LNCaP clone FGC (cell line): Measurements from ENCODE around the gene PRDM13.

Source experiments
- DNase-seq: peaks from one replicate; pipeline ENCODE4 v3.0.0-alpha.2; 2011; ENCODE audit warnings: low read depth
- H3K4me3 ChIP-seq: 2 replicates; pipeline ENCODE4 v1.5.1; 2011; ENCODE audit warnings: mild to moderate bottlenecking, low read depth, low read length, control low read depth
- TF ChIP-seq, protein P1 (sequence below): IDR thresholded peaks from 2 replicates; pipeline ENCODE4 v1.5.1; 2012; ENCODE audit warnings: mild to moderate bottlenecking; ENCODE audit not compliant: control insufficient read depth, insufficient read depth; ENCODE audit errors: extremely low read depth

The PRDM13 gene

DNA sequence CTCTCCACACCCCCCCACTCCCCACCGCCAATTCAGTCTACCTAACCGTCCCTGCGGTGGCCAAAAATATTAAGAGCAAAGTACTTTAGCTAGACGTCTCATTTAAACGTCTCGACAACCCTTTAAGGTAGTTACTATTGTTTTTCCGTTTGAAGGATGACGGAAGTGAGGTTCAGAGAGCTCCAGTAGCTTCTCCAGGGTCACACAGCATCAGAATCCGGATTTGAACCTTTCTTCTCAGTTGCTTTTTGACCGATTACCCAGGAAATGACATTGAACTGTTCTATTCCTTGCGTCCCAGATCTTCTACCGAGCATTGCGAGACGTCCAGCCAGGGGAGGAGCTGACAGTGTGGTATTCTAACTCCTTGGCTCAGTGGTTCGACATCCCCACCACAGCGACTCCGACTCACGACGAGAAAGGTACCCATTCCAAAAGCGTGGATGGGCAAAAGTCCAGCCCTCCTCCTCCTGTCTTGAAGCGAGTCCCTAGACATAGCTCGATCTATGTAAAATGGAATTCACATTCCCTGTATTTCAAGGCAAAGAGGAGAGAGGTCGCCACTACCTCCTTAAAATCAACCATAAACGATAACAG lies 2.4 kb downstream of the PRDM13 start:
- TF ChIP-seq, protein P1, sequence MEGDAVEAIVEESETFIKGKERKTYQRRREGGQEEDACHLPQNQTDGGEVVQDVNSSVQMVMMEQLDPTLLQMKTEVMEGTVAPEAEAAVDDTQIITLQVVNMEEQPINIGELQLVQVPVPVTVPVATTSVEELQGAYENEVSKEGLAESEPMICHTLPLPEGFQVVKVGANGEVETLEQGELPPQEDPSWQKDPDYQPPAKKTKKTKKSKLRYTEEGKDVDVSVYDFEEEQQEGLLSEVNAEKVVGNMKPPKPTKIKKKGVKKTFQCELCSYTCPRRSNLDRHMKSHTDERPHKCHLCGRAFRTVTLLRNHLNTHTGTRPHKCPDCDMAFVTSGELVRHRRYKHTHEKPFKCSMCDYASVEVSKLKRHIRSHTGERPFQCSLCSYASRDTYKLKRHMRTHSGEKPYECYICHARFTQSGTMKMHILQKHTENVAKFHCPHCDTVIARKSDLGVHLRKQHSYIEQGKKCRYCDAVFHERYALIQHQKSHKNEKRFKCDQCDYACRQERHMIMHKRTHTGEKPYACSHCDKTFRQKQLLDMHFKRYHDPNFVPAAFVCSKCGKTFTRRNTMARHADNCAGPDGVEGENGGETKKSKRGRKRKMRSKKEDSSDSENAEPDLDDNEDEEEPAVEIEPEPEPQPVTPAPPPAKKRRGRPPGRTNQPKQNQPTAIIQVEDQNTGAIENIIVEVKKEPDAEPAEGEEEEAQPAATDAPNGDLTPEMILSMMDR = no peak
- no peak for DNase-seq
- H3K4me3 ChIP-seq = no peak overlapping the region

DNA sequence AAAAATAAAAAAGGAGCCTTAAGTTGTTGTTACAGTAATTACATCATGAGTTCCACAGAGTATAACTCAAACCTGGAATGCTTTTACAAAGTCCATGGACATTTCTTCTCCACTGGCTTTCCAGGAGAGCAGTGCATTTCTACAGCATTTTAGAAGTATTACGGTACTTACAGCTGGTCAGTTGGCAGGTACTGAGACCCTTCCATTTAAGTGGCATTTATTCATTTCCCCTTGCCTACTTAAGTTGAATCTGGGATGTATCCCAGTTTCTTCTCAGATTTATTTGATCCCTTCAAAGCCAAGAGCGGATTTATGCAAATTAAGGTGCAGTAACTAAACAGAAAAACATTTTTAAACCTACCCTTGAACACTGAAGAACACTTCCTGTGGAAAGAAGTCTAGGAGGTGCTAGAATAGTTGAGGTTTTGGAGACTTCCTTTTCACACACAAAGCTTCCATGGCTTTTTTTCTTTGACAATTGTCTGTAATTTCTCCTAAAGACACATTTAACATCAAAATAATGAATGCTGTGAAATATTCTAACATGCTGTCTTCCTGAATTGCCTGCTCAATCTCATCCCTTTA lies 3.4 kb downstream of the PRDM13 start:
- TF ChIP-seq, protein P1 = no peak
- DNase-seq = no peak
- no peak overlapping the region for H3K4me3 ChIP-seq

DNA sequence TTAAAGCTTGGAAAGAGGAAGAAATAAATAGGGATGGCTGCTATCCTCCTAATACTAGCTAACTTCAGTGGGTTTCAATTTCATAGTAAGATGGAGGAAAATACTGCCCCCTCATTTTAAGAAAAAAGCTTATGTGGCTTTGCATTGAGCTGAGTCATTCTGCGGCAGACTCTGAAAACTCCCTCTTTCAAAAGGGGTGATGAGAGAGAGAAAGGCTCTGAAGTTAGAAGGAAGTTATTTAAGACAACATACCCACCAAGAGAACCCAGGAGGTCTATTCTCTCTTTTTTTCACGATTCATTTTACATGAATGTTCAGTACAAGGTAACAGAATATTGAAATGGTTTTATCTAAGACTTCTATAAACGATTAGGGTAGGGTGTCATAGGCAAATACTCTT lies 4.5 kb downstream of the PRDM13 start:
- no peak for DNase-seq
- H3K4me3 ChIP-seq = no peak overlapping the region
- TF ChIP-seq, protein P1 = no peak

DNA sequence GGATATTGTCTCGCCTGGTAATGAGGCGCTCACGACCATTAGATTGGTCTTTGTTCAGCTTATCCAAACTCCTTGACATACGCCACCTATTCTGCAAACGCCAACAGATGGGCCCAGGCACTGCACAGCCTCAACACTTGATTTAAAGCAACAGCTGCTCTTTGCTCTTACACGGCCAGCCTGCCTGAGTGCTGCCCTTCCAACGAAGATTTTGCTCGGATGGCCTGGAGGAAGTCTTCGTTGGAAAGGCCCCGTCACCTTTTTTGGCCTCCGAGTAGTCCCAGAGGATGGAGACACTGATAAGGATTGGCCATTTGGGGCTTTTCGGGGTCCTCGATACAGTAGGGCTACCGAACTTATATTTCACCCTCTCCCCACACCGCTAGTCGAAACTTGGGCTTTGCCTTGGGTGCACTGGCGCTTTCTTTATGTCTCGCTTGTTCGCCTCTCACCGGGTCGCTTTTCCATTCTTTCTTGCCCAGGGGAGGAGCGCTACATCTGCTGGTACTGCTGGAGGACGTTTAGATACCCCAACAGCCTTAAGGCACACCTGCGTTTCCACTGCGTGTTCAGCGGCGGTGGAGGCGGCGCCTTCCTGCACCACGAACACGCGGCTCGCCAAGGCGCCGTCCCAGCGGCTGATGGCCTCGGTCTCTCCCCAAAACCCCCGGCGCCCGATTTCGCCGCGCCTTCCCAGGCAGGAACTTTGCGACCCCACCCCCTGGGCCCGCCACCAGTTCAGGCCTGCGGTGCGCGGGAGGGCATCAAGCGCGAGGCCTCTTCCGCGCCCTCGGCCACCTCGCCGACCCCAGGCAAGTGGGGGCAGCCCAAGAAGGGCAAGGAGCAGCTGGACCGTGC lies 6.1 kb downstream of the PRDM13 start:
- no peak for DNase-seq
- TF ChIP-seq, protein P1 = no peak
- H3K4me3 ChIP-seq = no peak overlapping the region

DNA sequence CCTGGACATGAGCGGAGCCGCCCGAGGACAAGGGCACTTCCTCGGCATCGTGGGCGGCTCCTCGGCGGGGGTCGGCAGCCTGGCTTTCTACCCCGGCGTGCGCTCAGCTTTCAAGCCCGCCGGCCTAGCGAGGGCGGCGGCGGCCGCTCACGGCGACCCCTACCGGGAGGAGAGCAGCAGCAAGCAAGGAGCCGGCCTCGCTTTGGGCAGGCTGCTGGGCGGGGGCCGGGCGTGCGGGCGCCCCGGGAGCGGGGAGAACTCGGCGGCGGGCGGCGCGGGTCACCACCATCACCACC lies 6.7 kb downstream of the PRDM13 start:
- TF ChIP-seq, protein P1 = peak; percentile 52
- DNase-seq = no peak
- H3K4me3 ChIP-seq = no peak overlapping the region

DNA sequence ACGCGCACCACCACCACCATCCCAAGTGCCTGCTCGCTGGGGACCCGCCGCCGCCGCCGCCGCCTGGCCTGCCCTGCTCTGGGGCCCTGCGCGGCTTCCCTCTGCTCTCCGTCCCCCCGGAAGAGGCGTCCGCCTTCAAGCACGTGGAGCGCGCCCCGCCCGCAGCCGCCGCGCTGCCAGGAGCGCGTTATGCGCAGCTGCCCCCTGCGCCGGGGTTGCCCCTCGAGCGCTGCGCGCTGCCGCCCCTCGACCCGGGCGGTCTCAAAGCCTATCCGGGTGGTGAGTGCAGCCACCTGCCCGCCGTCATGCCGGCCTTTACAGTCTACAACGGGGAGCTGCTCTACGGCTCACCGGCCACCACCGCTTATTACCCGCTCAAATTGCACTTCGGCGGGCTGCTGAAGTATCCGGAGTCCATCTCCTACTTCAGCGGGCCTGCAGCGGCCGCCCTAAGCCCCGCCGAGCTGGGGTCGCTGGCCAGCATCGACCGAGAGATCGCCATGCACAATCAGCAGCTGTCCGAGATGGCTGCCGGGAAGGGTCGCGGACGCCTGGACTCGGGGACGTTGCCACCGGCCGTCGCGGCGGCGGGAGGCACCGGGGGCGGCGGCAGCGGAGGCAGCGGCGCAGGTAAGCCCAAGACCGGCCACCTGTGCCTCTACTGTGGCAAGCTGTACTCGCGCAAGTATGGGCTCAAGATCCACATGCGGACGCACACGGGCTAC lies 7.2 kb downstream of the PRDM13 start:
- no peak for DNase-seq
- H3K4me3 ChIP-seq = no peak overlapping the region
- TF ChIP-seq, protein P1 = no peak
